ENCODE results near the gene SPRY2.
"Not testable (repeated sequence)": the region's sequence is repeated elsewhere in the genome, so short reads cannot be mapped to it uniquely, and the experiment has no call there.

SPRY2 gene, protein sequence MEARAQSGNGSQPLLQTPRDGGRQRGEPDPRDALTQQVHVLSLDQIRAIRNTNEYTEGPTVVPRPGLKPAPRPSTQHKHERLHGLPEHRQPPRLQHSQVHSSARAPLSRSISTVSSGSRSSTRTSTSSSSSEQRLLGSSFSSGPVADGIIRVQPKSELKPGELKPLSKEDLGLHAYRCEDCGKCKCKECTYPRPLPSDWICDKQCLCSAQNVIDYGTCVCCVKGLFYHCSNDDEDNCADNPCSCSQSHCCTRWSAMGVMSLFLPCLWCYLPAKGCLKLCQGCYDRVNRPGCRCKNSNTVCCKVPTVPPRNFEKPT

DNA sequence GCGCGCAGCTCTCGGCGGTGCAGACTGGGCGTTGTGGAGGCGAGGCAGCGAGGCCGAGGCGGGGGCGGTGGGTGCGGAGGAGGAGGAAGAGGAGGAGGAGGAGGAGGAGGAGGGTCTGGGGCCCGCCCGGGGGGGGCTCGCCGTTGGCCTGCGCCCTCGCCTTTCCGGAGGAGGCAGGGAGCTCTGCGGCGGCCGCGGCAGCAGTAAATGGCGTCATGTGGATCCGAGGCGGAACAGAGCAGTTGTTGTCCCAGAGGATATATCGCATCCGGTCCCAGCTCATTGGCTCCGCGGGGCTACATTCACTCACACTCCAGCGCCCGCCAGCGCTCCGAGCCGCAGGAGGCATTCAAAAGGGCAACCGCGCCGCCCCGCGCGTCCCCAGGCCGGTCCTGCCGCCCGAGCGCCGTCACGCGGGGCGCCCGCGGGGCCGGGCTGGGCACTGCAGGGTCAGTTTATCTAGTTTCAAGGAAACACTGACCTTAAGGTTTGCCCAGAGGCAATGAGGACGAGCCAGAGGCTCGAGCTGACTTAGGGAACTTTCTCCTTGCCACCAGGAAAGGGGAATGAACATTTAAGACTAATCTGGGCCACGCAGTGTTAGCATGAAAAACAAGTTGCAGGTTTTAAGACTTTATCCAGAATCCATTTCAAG lies at the start of gene SPRY2:
Gene SPRY2 (minus strand): TSS at position 26 of the 655 bp plus-strand sequence. CDS start 3,421 bp downstream, outside the sequence.
- no peak for DNase-seq

DNA sequence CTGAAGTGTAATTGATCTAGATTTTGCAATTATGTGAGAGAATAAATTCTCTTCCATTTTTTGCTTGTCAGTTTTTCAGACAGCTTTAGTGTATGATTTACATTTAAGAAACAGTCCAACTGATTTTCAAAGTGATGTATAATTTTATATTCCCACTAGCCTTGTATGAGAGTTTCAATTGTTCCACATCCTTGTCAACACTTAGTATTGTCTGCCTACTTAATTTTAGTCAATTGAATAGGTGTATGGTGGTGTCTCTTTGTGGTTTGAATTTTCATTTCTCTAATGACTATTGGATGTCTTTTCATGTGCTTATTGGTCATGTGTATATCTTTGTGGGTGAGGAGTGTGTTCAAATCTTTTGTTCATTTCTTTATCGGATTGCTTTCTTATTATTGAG lies 49.4 kb upstream of the SPRY2 start:
- DNase-seq, result no peak

GRCh38 chr13:80389073-80390038 lies 48.4 kb upstream of the SPRY2 start:
- DNase-seq, result no peak

DNA sequence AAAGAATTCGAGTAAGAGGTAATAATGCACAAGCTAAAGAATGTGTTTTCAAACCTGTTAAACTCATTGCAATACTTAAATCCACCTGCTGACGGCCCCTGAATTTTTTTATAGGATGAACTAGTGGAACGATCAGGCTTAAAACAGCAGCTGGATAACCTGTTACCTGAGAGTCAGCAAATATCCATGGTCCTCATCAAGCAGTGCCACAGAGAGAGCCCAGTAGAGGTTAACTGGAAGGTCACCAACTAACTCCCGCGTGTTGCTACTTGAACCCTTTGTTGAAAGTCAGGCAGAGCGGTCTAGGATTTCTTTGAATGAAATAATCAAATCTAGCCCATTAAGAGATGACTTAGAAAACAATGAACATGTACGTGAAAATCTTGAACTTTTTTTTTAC lies 47.6 kb upstream of the SPRY2 start:
- no peak for DNase-seq

DNA sequence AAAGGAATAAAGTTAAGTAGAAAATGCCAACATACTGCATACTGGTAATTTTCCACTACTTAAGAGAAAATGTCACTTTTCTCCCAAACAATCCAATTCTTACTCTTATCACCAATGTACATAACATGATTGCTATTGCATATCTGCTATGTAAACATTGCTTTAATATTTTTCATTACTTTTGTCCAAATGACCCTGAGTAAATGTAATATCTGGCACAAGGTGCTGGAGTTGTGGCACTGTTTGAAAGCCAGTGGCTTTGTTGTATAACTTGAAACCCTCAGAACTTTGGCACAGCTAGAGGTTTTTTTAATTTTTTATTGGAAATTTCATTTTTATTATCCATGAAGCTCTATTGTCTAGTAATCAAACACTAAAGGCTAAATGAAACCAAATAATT lies 45.7 kb upstream of the SPRY2 start:
- no peak for DNase-seq

GRCh38 chr13:80386002-80386401 lies 45.1 kb upstream of the SPRY2 start:
- DNase-seq, result no peak

DNA sequence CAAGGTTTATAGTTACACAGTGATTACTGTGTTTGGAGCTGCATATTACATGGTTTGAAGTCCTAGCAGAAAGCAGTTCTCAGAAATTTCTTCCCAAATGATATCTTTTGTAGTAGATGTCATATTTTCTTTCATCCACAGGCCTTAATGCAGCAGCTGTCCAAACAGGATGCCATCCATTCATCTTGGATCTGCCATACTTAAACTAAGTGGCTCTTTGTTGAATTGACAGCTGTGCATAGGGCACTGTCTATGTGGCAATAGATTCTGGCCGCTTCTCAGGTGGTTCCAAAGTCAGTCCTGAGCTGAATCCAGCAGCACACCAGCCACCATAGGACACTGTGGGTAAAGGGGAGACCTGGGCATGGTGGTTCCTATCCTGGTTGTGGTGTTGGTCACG lies 41.6 kb upstream of the SPRY2 start:
- DNase-seq, result no peak

DNA sequence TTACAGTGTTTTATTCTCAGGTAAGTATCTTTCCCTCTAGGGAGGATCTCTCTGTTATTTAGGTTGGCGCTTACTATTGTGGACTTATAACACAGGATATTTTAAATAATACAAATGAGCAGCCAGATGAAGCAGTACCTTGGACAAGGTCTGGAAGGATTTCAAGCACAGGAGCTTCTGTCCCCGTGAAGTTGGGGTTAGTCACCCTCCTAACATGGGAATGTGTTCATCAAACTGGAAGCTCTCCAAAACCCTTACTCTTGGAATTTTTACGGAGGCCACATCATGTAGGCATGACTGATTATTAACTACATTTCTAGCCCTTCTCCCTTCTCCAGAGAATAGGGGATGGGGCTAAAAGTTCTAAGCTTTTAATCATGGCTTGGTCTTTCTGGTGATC lies 38.3 kb upstream of the SPRY2 start:
- DNase-seq, result no peak

- no peak for DNase-seq
Observed at GRCh38 chr13:80376554-80376953, 35.6 kb upstream of the SPRY2 start.

GRCh38 chr13:80374901-80375300 lies 34.0 kb upstream of the SPRY2 start:
- no peak for DNase-seq

DNA sequence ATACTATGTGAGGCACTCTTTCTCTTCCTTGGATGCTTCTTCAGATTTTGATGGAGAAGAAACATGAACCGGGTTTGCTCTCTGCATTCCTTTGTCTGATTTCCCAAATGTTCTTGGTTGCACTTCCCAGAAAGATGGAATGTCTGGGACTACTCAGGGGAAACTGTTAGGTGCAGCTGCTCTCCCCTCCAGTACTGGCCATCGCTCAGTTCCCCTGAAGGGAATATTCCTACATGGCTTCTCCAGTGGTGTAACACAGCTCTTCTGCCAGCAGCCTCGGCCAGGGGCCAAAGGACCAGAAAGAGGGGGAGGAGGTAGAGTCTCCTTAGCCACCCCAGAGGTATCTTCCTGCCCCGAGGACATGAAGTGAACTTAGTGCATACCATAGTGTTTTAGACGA lies 33.5 kb upstream of the SPRY2 start:
- DNase-seq, result no peak

DNA sequence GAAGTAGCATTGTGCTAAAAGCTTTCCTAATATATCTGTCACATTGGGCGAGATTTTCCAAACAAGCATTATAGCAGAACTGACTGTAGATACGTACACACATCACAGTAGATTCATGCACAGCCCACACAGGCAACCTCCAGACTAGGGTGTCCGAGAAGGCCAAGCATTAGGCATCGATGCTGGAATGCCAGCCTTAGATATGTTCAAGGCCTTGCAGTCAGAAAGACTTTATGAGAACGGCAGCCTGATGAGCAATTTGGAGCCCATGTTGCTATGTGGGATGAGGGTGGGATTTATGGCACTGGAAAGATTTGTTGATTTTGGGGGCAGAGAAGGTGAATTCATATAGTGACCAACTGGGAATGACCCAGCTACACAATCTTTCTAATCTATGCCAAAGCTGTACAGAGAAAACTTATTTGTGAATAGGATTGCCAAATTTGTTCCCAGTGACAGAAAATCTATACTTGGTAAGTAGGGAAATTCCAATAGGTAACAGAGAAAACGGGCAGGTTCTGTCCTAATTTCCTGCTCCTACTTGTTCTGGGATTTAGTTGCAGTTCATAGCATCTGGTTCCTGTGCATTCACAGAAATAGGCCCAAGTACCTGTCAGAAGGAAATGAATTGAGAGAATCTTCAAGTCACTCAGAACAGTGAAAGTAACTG lies 31.0 kb upstream of the SPRY2 start:
- DNase-seq, result no peak

DNA sequence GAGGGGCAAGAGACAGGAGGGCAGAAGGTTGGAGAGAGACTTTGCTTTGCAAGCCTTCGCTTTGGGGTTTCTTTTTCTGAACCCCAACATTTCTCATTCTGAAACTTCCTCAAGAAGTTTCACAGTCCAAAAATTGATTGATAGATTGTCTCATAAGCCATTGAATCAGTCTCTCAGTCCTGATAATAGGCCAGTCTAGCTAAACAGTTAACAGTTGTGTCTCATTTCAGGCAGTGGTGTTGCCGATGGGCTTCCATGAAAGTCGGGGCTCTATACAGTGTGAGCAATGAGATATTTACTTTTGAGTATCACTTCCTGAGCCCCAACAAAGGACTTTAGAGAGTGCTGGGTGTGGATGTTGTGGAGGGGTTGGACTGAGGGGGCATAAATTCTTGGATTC lies 26.5 kb upstream of the SPRY2 start:
- DNase-seq, result no peak

DNA sequence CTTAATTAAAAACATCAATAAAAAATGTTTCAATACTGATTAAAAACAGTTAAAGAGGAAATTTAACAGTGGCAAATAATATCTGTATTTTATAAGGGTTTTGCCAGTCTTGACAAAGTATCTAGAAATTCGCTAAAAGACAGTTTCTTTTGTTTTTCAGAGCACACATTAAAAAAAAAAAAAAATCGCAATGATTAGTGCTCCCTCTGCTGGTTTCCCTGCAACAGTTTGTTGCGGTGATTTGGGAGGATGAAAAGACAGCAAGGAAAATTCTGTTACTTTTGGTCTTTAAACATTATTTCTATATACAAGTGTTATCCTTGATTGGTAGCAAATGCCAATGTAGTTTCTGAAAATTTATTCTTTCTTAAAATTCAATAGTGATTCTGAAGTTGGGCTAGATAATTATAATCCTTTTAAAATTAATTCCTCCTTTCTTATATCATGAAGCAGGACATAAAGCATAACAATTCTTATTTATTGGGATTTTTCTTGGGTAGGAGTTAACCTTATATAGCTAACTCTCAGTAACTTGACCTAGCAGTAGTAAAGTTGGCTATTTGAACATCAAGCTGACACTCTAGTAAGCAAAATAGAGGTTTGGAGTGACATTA lies 23.1 kb upstream of the SPRY2 start:
- no peak for DNase-seq

- no peak for DNase-seq
Observed at GRCh38 chr13:80362481-80362880, 21.6 kb upstream of the SPRY2 start.

- no peak for DNase-seq
Observed at GRCh38 chr13:80361883-80362327, 21.0 kb upstream of the SPRY2 start.

DNA sequence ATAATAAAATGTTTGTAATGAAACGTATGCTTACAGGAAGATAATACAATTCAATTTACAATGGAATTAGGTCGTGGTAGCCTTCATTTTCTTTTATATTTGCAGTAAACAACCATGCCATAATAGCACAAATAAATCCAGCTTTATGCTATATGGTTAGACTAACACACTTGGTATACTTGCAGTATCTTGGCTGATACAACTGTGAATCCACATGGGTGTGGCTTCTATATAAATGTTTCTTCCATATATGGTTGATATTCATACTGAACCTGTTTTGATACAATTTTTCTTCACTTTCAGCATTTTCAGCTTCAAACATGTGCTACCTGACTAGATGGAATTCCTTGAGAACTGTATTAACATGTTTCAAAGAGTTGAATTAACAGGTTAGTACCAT lies 20.4 kb upstream of the SPRY2 start:
- no peak for DNase-seq

- DNase-seq, result no peak
Observed at GRCh38 chr13:80360453-80360800, 19.5 kb upstream of the SPRY2 start.

DNA sequence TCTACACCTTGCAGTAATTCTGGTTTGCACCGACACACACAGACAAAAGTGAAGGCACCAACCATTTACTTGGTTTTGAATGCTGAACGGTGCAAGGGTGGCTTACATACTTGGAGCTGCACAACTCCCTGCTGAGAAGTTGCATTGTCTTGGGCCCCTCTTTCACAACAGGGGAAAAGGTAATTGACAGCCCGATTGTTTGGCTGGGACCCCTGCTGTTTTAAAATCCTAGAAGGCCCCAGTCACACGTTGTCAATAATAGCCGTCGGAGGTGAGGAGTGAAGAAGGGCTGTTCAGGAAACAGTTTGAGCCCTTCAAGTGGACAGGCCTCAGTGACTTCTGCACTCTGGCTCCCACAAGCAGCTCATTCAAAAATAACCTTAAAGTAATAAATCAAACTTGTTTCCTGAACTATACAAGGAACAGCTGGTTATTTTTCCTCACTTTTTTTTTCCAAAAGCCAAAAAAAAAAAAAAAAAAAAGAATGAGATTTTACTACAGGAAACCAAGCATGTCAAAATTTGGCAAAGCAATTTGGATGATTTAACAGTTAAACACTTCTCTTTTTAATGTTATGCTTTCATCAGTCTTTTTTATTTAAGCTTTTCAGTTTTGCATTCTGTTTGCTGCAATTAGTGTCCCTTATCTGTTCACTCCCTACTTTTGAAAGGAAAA lies 19.0 kb upstream of the SPRY2 start:
- DNase-seq, result no peak

DNA sequence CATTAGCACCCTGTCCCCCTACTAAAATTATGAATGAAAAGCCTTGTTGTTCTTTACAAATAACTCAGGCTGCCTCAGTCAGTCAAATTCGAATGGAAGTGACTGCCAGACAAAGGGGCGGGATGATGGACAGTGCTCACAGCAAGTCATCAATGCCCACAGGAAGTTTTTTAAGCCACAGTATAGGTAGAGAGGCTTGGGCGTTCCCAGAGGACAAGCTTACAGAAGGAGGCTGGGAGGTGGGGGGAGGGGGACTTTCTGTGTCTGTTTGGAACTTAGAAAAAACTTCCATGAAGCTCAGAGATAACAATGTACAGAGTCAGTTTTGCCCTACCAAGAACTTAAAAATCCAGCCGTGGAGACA lies 18.5 kb upstream of the SPRY2 start:
- no peak for DNase-seq

DNA sequence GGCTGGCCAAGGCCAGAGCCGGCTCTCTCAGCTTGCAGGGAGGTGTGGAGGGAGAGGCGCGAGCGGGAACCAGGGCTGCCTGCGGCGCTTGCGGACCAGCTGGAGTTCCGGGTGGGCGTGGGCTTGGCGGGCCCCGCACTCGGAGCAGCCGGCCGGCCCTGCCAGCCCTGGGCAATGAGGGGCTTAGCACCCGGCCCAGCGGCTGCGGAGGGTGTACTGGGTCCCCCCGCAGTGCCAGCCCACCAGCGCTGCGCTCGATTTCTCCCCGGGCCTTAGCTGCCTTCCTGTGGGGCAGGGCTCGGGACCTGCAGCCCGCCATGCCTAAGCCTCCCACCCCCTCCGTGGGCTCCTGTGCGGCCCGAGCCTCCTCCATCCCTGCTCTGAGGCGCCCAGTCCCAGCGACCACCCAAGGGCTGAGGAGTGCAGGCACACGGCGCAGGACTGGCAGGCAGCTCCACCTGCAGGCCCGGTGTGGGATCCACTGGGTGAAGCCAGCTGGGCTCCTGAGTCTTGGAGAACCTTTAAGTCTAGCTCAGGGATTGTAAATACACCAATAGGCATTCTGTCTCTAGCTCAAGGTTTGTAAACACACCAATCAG lies 14.7 kb upstream of the SPRY2 start:
- DNase-seq, result not testable (repeated sequence)

GRCh38 chr13:80348750-80349149 lies 7.8 kb upstream of the SPRY2 start:
- no peak for DNase-seq

All from activated effector memory CD4-positive, alpha-beta T cell treated with Interleukin-2 at 50 U/mL for 16 hours (primary cell).